SU-DHL-6 (cell line): ENCODE results near the gene POLD3.

Source experiments
- EZH2phosphoT487 ChIP-seq: fragments of 200-600 bp; sonication (generic), shearing (Covaris generic); conservative IDR thresholded peaks from 2 replicates; pipeline ENCODE4 v1.6.1; 2018; ENCODE audit warnings: mild to moderate bottlenecking, antibody characterized with exemption, low read length, moderate library complexity, mixed read lengths
- TF ChIP-seq, protein P1 (sequence below): fragments of 200-600 bp; sonication (generic); IDR thresholded peaks from one replicate; pipeline ENCODE4 v1.5.1; 2017; ENCODE audit warnings: antibody characterized with exemption, mild to moderate bottlenecking, low read length, moderate library complexity; ENCODE audit not compliant: insufficient read depth, poor library complexity, severe bottlenecking

- no peak for TF ChIP-seq EZH2phosphoT487
- TF ChIP-seq, protein P1, sequence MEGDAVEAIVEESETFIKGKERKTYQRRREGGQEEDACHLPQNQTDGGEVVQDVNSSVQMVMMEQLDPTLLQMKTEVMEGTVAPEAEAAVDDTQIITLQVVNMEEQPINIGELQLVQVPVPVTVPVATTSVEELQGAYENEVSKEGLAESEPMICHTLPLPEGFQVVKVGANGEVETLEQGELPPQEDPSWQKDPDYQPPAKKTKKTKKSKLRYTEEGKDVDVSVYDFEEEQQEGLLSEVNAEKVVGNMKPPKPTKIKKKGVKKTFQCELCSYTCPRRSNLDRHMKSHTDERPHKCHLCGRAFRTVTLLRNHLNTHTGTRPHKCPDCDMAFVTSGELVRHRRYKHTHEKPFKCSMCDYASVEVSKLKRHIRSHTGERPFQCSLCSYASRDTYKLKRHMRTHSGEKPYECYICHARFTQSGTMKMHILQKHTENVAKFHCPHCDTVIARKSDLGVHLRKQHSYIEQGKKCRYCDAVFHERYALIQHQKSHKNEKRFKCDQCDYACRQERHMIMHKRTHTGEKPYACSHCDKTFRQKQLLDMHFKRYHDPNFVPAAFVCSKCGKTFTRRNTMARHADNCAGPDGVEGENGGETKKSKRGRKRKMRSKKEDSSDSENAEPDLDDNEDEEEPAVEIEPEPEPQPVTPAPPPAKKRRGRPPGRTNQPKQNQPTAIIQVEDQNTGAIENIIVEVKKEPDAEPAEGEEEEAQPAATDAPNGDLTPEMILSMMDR = no peak
Observed at GRCh38 chr11:74620531-74620930, 28.1 kb downstream of the POLD3 start.
